Transverse colon (tissue), 4 donors: ENCODE measurements around the gene REG1B. TPM values are rescaled to one million over a fixed set of nuclear protein-coding genes. Genes with fewer than 3 reads are reported as not detected.

Source experiments
- DNase-seq: peaks from one replicate; pipeline ENCODE4 v3.0.0-alpha.2; 2019
- H3K27ac ChIP-seq, 4 donors: fragments of 200-600 bp; sonication (generic); 2 replicates each; pipeline ENCODE4 v1.5.1; 2016 to 2018; ENCODE audit warnings: inconsistent platforms in 4 of 4
- H3K27me3 ChIP-seq: fragments of 200-600 bp; sonication (generic); 2 replicates; pipeline ENCODE4 v1.5.1; 2017; ENCODE audit warnings: inconsistent platforms
- H3K36me3 ChIP-seq, 4 donors: fragments of 200-600 bp; sonication (generic); 2 replicates each; pipeline ENCODE4 v1.5.1; 2017 to 2019; ENCODE audit warnings: inconsistent platforms in 4 of 4
- H3K4me1 ChIP-seq, 4 donors: fragments of 200-600 bp; sonication (generic); 2 replicates each; pipeline ENCODE4 v1.5.1; 2017 to 2020; ENCODE audit warnings: inconsistent platforms in 4 of 4
- H3K4me3 ChIP-seq, 4 donors: fragments of 200-600 bp; sonication (generic); 1 replicate in 1 of 4; 2 replicates in 3 of 4; pipeline versions ENCODE4 v1.5.1 to v1.6.1; 2017 to 2019; ENCODE audit warnings: inconsistent platforms in 4 of 4
- H3K9me3 ChIP-seq, 2 donors: fragments of 200-600 bp; sonication (generic); 2 replicates each; pipeline ENCODE4 v1.5.1; 2017 to 2019; ENCODE audit warnings: inconsistent platforms in 2 of 2
- CTCF ChIP-seq, 5 experiments: fragments of 200-600 bp in 3 of 5; fragments of 450-650 bp in 2 of 5; sonication (generic) in 3 of 5; IDR thresholded peaks; 1 replicate in 2 of 5; 2 replicates in 3 of 5; pipeline ENCODE4 v1.5.1; 2016 to 2017; ENCODE audit warnings: antibody characterized with exemption in 5 of 5, inconsistent platforms in 3 of 5, mild to moderate bottlenecking in 2 of 5, moderate library complexity in 1 of 5
- EP300 ChIP-seq: sonication (generic); formaldehyde crosslinking; IDR thresholded peaks from one replicate; pipeline ENCODE4 v1.6.1; 2017; ENCODE audit warnings: antibody characterized with exemption, low read depth
- POLR2A ChIP-seq: fragments of 450-650 bp; IDR thresholded peaks from one replicate; pipeline ENCODE4 v1.6.1; 2016; ENCODE audit warnings: antibody characterized with exemption, mild to moderate bottlenecking, moderate library complexity
- POLR2AphosphoS5 ChIP-seq, 3 donors: sonication (generic); formaldehyde crosslinking; IDR thresholded peaks; one replicate each; pipeline ENCODE4 v1.6.1; 2016; ENCODE audit warnings: antibody characterized with exemption in 3 of 3
- WGBS, 2 donors: methylation state at CpG; one replicate each; pipeline ENCODE4 v1.1.5; 2018; ENCODE audit warnings: low coverage in 1 of 2; 5-methylcytosine and 5-hydroxymethylcytosine counted together
- in situ Hi-C, 4 donors: fragments of 200-750 bp; cut with MboI; loops; one replicate each; pipeline versions ENCODE4 v1.15.0 to v1.15.1; 2017; ENCODE audit warnings: low sequenced_read_pairs in 3 of 4, low pct_ligation_motif_present in 1 of 4, low pct_unique_long_range_greater_than_20kb in 1 of 4
- intact Hi-C: fragments of 100-400 bp; cut with DNase I; formaldehyde crosslinking; loops from one replicate; pipeline ENCODE4 v1.15.1; 2023; ENCODE audit warnings: low total_unique reads
- total RNA-seq, 4 donors: library from RNA; depleted of rRNA; stranded (reverse); fragments of >200 nt; gene quantifications; one replicate each; pipeline ENCODE4 v1.1.0, GENCODE V29; 2016

REG1B gene
- total RNA-seq, 4 donors from 2014 or later, result not detected

GRCh38 chr2:79039944-79040343, 47.8 kb downstream of the REG1B start:
- intact Hi-C loops (no loop called here), in situ Hi-C loops (loop anchor here in 2 of 4 donors (10.0 kb wide), 1 partner anchor 185 kb away; no protein-coding TSS in a partner anchor)
- WGBS, 2 donors, result 72 to 85% methylated on average over 3 of the region's 3 CpGs

More at GRCh38 chr2:79039944-79040343, 47.8 kb downstream of the REG1B start:
- no peaks in the 10 kb centered on the region for H3K27me3 ChIP-seq
- H3K36me3 ChIP-seq, result no peaks in the 10 kb centered on the region
- no peaks in the 10 kb centered on the region for H3K9me3 ChIP-seq
- no peaks in the 10 kb centered on the region for H3K4me1 ChIP-seq
- DNase-seq, result no peak
- TF ChIP-seq POLR2AphosphoS5 (IDR thresholded peaks at IDR 0.05) (no peak), CTCF (IDR thresholded peaks at IDR 0.05) (no peak), EP300 (no peak), POLR2A (no peak)
- no peak overlapping the region for H3K4me3 ChIP-seq
- H3K27ac ChIP-seq, result no peak overlapping the region

Other genes with a start within 250 kb of the REG1B start
- gene REG3G, start 62.3 kb downstream of the REG1B start, total RNA-seq, result not detected
- gene REG1A, start 32.5 kb upstream of the REG1B start, total RNA-seq, result not detected
- gene REG3A, start 71.8 kb upstream of the REG1B start, total RNA-seq, result not detected